ENCODE measurements around the gene E4F1.
A peak's percentile ranks its signal among the peaks of the same experiment; 100 is the strongest.
"Not testable (repeated sequence)": the region's sequence is repeated elsewhere in the genome, so short reads cannot be mapped to it uniquely, and the experiment has no call there.

The E4F1 gene

DNA sequence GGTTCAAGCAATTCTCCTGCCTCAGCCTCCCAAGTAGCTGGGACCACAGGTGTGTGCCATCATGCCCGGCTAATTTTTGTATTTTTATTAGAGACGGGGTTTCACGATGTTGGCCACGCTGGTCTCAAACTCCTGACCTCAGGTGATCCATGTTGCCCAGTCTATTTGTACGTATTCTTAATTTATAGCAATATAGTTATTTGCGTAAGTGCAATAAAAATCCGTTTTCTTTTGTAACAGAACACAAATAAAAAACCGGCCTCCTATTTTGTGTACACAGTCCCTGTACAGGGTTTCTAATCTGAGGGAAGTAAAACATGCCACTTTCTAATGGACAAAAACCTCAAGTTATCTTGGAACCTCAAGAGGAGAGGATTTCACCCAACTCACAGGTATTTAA is 36.9 kb downstream of the E4F1 start:
- no peak overlapping the region for H3K27ac ChIP-seq
- TF ChIP-seq, protein P1, sequence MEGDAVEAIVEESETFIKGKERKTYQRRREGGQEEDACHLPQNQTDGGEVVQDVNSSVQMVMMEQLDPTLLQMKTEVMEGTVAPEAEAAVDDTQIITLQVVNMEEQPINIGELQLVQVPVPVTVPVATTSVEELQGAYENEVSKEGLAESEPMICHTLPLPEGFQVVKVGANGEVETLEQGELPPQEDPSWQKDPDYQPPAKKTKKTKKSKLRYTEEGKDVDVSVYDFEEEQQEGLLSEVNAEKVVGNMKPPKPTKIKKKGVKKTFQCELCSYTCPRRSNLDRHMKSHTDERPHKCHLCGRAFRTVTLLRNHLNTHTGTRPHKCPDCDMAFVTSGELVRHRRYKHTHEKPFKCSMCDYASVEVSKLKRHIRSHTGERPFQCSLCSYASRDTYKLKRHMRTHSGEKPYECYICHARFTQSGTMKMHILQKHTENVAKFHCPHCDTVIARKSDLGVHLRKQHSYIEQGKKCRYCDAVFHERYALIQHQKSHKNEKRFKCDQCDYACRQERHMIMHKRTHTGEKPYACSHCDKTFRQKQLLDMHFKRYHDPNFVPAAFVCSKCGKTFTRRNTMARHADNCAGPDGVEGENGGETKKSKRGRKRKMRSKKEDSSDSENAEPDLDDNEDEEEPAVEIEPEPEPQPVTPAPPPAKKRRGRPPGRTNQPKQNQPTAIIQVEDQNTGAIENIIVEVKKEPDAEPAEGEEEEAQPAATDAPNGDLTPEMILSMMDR (IDR thresholded peaks at IDR 0.05) = no peak
- no peak for TF ChIP-seq ZFX (IDR thresholded peaks at IDR 0.05; ENCODE audit: borderline replicate concordance)

DNA sequence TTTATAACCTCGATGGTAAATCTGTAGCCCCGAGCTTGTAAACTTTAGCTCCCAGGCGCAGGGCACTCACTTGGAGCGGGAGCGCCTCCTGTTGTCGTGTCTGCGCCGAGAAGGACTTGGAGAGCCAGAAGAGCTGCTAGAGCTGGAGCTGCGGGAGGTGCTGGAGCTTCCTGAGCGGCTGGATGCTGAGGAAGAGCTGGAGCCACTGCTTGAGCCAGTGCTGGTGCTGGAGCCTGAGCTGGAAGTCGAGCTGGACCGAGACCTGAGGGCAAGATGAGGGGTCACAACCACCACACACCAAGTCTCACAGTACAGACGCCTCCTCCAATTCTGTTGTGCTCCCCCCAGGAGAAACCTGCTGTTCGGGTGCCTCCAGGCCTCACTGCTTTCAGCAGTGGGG is 39.6 kb downstream of the E4F1 start:
- not testable (repeated sequence) for H3K27ac ChIP-seq

DNA sequence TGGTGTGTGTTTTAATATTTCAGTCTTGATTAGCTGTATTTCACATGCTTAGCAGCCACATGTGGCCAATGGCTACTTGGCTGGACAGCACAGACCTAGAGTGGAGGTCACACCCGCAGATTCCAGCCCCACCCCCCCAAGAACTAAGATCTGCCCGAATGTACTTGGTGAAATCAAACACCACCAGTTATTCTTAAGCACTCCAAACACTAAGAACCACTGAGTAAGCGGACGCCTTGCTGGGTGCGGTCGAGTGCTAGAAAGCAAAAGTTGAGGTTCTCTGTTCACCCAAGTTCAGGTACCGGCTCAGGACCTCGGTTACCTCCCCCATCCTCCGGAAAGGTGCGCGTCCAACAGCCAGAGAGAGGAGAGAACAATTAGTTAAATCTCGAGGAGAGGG is 43.5 kb downstream of the E4F1 start:
- H3K27ac ChIP-seq = peak overlapping the region; percentile 93

DNA sequence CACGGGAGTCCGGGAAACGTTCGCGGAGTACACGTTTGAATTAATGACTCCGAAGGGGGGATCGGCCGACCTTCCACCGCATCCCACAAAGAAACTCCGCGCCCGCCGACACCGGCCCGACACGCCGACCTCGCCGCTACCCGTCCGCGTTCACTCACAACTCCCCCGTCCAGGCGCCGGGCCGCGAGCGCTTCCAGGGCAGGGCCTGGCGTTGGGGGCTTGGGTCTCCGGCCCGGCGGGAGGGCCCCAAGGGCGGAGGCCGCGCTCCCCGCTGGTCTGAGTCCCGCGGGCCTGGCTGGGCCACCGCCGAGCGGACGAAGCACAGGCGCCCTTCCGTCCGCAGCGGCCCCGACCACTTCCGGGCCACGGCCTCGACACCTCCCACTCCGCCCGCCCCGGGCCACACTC is 44.1 kb downstream of the E4F1 start:
- H3K27ac ChIP-seq = peak overlapping the region; percentile 93

DNA sequence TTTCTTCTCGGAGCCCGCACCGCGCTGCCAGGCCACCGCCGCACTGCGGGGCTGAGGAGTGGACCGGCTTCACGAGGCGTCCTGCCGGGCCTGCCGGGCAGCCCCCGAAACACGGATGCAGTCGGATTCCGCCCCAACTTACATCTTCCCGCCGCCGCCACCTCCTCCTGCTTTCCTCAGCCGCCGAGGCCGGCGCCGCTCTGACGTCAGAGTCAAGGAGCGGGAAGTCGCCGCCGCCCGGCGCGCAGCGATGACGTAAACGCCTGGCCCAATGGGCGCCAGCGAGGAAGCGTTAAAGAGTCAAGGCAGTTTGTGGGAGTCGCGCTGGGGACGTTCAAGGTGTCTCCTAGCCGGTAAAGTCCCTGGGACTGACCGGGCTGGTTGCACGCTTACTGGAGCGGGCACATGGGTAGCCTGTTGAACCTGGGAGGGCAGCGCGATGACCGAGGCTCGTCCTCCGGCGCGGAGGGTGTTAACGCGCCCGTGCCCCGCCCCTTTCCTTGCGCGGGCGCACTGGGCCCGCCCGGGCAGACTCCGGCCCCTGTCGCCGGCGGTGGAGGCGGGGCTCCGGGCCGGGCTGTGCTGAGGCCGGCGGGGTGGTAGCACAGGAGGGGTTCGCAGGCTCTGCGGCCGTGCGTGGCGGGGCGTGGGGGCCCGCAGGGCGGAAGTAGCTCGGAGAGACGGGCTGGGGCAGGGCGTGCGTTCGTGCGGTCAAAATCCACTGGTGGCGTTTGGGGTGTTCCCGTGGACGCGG is 44.7 kb downstream of the E4F1 start, which contains the start of gene RNPS1:
Gene RNPS1 (minus strand): TSS at position 214 of the 754 bp plus-strand sequence. CDS start 3,483 bp downstream, outside the sequence.
- TF ChIP-seq, protein P1 (IDR thresholded peaks at IDR 0.05) = no peak
- no peak for TF ChIP-seq ZFX (IDR thresholded peaks at IDR 0.05; ENCODE audit: borderline replicate concordance)
- H3K27ac ChIP-seq = peak within 1 kb of the TSS; percentile 93

DNA sequence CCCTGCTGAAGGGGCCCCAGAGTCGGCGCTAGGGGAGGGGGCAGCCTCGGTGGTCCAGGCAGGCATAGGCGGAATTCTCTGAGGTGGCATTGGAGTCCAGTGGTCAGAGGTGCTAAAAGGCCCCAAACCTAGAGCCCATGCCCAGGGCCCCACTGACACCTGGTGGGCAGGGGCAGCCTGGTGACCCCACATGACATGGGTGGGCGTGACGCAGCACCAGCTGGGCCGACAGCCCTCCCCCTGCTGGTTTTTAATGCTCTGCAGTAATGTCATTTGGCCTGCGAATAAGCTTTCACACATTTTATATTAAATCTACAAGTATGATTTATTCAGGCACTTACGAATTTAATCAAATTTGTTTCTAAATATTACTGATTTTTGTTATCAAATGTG is 46.7 kb downstream of the E4F1 start:
- H3K27ac ChIP-seq = no peak overlapping the region; the same call in 1 of the 2 replicates
- no peak for TF ChIP-seq ZFX (IDR thresholded peaks at IDR 0.05; ENCODE audit: borderline replicate concordance)
- TF ChIP-seq, protein P1 (IDR thresholded peaks at IDR 0.05) = no peak

DNA sequence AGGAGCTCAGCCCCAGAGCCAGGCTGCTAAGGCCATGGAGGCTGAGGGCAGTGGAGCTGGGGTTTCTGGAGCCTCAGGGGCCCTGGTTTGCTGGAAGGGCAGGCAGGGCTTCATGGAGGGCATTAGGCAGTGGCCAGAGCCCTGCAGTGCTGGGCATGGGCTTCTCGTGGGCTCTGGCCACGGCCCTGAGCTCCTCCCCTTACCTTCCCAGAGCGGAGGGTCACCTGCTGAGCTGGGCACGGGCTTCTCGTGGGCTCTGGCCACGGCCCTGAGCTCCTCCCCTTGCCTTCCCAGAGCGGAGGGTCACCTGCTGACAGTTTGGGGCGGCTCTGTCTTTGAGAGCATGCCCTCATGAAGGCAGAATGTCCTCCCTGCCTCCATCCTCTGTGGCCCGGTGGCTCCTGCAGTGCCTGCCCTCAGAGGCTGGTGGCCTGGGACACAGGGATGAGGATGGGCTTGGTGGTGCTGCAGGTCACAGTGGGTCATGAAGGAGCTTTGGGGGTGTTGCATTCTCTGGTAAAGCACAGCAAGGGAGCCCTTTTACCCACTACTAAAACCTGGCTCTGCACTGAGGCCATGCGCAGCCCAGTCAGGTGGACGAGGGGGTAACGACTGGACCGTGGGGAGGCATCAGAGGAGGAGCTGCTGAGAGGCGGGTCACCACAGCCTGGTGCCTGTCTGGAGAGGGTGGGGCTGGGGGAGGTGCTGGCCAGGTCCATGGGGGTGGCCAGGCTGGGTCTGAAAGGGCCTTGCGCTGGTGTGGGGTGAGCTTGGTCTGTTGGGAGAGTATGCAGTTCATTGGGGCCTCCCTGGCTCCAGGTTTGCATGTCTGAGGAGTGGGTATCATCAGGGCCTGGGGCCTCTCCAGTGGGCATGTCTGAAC is 47.4 kb downstream of the E4F1 start:
- peak overlapping the region; percentile 8; the same call in 1 of the 2 replicates for H3K27ac ChIP-seq
- TF ChIP-seq, protein P1 (IDR thresholded peaks at IDR 0.05) = no peak
- no peak for TF ChIP-seq ZFX (IDR thresholded peaks at IDR 0.05; ENCODE audit: borderline replicate concordance)

DNA sequence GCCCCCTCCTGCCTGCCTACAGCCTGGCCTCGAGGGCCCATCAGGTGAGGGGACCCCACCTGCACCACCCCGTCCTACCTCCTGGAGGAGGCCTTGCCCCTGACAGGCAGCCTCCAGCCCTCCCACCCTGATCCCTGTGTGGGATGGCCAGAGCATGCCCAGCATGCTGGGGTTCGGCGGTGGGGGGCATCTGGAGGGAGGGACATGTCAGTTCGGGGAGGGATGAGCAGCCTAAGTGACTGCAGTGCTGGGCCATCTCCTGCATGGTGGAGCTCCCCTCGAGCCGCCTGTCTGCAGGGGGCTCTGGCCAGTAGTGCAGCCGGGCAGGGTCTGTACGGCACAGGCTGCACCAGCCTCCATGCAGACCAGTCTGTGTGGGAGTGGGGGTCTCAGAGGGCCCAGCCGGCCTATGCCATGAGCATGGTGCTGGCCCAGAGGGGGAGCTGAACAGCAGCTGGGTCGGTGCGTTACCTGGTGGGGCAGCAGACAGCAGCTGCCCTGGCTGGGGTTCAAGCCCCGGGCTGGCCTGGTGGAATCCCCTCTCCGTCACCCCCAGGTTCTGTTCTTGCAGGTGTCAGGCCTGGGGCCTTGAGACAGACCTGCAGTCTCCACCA is 48.6 kb downstream of the E4F1 start:
- no peak for TF ChIP-seq ZFX (IDR thresholded peaks at IDR 0.05; ENCODE audit: borderline replicate concordance)
- TF ChIP-seq, protein P1 (IDR thresholded peaks at IDR 0.05) = no peak
- no peak overlapping the region for H3K27ac ChIP-seq

All from 22Rv1 (cell line).